Peyer's patch (tissue), 4 donors: ENCODE results near the gene FRS2. TPM values are rescaled to one million over a fixed set of nuclear protein-coding genes. Genes with fewer than 3 reads are reported as not detected.

Source experiments
- DNase-seq, 3 donors: peaks; one replicate each; pipeline ENCODE4 v3.0.0-alpha.2; 2017 to 2019
- H3K27ac ChIP-seq, 4 donors: fragments of 200-600 bp; sonication (generic); one replicate each; pipeline ENCODE4 v1.5.1; 2016 to 2019
- H3K27me3 ChIP-seq, 2 donors: fragments of 200-600 bp; sonication (generic); one replicate each; pipeline ENCODE4 v1.5.1; 2019
- H3K36me3 ChIP-seq, 3 donors: fragments of 200-600 bp; sonication (generic); one replicate each; pipeline ENCODE4 v1.5.1; 2016 to 2019
- H3K4me1 ChIP-seq, 4 donors: fragments of 200-600 bp; sonication (generic); one replicate each; pipeline ENCODE4 v1.5.1; 2016 to 2019
- H3K4me3 ChIP-seq, 4 donors: fragments of 200-600 bp; sonication (generic); 1 replicate in 3 of 4; 2 replicates in 1 of 4; pipeline ENCODE4 v1.5.1; 2016 to 2019; ENCODE audit warnings: mild to moderate bottlenecking in 1 of 4
- H3K9me3 ChIP-seq, 4 donors: fragments of 200-600 bp; sonication (generic); one replicate each; pipeline ENCODE4 v1.5.1; 2016 to 2019; ENCODE audit warnings: mild to moderate bottlenecking in 1 of 4
- CTCF ChIP-seq, 6 experiments: fragments of 450-650 bp in 4 of 6; fragments of 200-600 bp in 2 of 6; sonication (generic) in 1 of 6; IDR thresholded peaks; one replicate each; pipeline ENCODE4 v1.5.1; 2017 to 2019; ENCODE audit warnings: antibody characterized with exemption in 6 of 6, mild to moderate bottlenecking in 3 of 6, moderate library complexity in 1 of 6
- POLR2A ChIP-seq, 2 donors: fragments of 450-650 bp; IDR thresholded peaks; one replicate each; pipeline ENCODE4 v1.5.1; 2017; ENCODE audit warnings: antibody characterized with exemption in 2 of 2, mild to moderate bottlenecking in 2 of 2, moderate library complexity in 2 of 2
- total RNA-seq, 4 donors: library from RNA; depleted of rRNA; stranded (reverse); fragments of >200 nt; gene quantifications; one replicate each; pipeline ENCODE4 v1.1.0, GENCODE V29; 2016

FRS2 gene
- 10 to 100 TPM; 14.6 to 64.4 (median 43.2) TPM for total RNA-seq

GRCh38 chr12:69470189-69471075 is at the start of gene FRS2:
Gene FRS2, plus strand, starts transcription at chr12:69470388. Its CDS starts 98,643 bp downstream, at chr12:69569031.
- no peaks in the 10 kb centered on the region for H3K27me3 ChIP-seq
- H3K4me3 ChIP-seq, result peak within 1 kb of the TSS; percentile 70 to 84 (median 83)
- TF ChIP-seq POLR2A (IDR thresholded peaks at IDR 0.05), result peak; percentile 72 to 79
- peak in 3 of 6 experiments; percentile 9 to 27 (median 14) for TF ChIP-seq CTCF (IDR thresholded peaks at IDR 0.05)
- H3K9me3 ChIP-seq, result no peaks in the 10 kb centered on the region
- H3K4me1 ChIP-seq, result peaks cover 0 to 38% (median 9%) of the 10 kb centered on the region in 4 donors
- DNase-seq, result peak; percentile 85 to 95 (median 93)
- H3K27ac ChIP-seq, result peak within 1 kb of the TSS; percentile 82 to 86 (median 85)
- no peaks in the 10 kb centered on the region for H3K36me3 ChIP-seq

GRCh38 chr12:69421548-69421947 is 48.6 kb upstream of the FRS2 start:
- H3K9me3 ChIP-seq, result no peaks in the 10 kb centered on the region
- H3K27me3 ChIP-seq, result no peaks in the 10 kb centered on the region
- TF ChIP-seq CTCF (IDR thresholded peaks at IDR 0.05) (no peak), POLR2A (IDR thresholded peaks at IDR 0.05) (no peak)
- DNase-seq, result no peak
- H3K4me1 ChIP-seq, result no peaks in the 10 kb centered on the region
- H3K36me3 ChIP-seq, result no peaks in the 10 kb centered on the region
- no peak overlapping the region for H3K4me3 ChIP-seq
- H3K27ac ChIP-seq, result no peak overlapping the region

GRCh38 chr12:69423037-69423905 is 46.9 kb upstream of the FRS2 start:
- TF ChIP-seq POLR2A (IDR thresholded peaks at IDR 0.05) (no peak), CTCF (IDR thresholded peaks at IDR 0.05) (no peak)

GRCh38 chr12:69425417-69425816 is 44.8 kb upstream of the FRS2 start:
- Histone ChIP-seq H3K36me3 (no peaks in the 10 kb centered on the region), H3K27me3 (no peaks in the 10 kb centered on the region), H3K9me3 (no peaks in the 10 kb centered on the region), H3K4me3 (no peak overlapping the region), H3K27ac (no peak overlapping the region), H3K4me1 (no peaks in the 10 kb centered on the region)
- DNase-seq, result no peak
- no peak for TF ChIP-seq CTCF (IDR thresholded peaks at IDR 0.05)
- TF ChIP-seq POLR2A (IDR thresholded peaks at IDR 0.05), result no peak

More at GRCh38 chr12:69423037-69423905, 46.9 kb upstream of the FRS2 start:
- H3K4me3 ChIP-seq, result no peak overlapping the region
- no peak overlapping the region for H3K27ac ChIP-seq
- H3K4me1 ChIP-seq, result no peaks in the 10 kb centered on the region
- no peak for DNase-seq
- no peaks in the 10 kb centered on the region for H3K27me3 ChIP-seq
- H3K9me3 ChIP-seq, result no peaks in the 10 kb centered on the region
- H3K36me3 ChIP-seq, result no peaks in the 10 kb centered on the region

- TF ChIP-seq POLR2A (IDR thresholded peaks at IDR 0.05), result no peak
- TF ChIP-seq CTCF (IDR thresholded peaks at IDR 0.05), result no peak
- no peak for DNase-seq
- H3K27me3 ChIP-seq, result no peaks in the 10 kb centered on the region
- no peaks in the 10 kb centered on the region for H3K4me1 ChIP-seq
- H3K4me3 ChIP-seq, result no peak overlapping the region
- no peak overlapping the region for H3K27ac ChIP-seq
- no peaks in the 10 kb centered on the region for H3K9me3 ChIP-seq
- no peaks in the 10 kb centered on the region for H3K36me3 ChIP-seq
Measured at GRCh38 chr12:69428351-69429073, 41.7 kb upstream of the FRS2 start.
